ENCODE results near the gene CTXN2.

CTXN2 gene

DNA sequence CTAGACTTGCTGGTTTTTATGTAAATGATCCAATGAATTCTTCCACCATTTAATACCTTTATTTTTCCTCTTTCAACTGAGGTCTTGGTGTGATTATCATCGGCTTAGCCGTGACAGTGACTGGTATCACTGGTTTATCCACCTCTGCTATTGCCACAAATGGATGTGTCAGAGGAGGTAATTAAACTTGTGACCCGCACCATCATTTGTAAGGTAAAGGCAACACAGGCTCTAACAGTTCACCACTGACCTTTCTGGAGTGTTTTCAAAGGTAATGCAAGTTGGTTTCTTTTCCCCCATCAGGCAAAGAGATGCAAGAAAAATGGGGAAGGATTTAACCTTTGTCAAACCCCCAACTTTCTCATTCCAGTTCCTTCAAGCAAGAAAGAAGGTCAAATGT lies 34.3 kb downstream of the CTXN2 start:
- DNase-seq: no peak

DNA sequence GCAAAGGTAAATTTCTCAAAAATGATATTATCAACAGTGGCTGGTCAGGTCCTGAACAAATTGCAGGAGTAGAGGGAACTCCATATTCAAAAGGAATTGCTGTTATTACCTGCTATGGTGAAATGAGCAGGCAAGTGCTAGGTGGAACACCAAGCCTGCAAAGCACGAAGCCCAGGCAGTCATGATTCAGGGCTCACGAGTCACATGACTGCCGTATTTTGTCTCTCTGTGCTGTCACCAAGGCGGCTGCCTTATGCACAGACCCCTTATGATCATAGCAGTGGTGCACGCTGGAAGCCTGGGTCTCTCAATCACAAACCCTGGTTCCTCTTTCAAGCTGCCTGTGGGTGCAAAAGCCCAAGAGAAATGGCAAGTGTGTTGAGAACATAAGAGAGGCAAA lies 39.0 kb downstream of the CTXN2 start:
- no peak for DNase-seq

DNA sequence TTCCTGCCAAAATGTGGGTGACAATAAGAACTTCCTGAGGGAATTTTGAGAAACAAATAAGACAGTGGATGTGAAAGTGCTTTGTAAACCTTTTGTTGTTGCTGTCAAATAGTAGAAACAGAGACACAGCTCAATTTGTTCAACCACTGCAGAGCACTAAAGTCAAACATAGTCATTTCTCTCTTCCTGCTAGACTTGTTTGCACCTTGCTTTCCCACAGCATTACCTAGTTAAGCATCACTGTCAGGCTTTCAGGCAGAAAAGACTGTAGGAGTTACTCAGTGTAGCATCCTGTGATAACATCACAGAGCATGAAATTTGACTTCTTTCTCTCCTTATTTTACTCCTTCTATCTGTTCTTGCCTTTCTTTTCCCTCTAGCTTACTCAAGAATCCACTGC lies 41.8 kb downstream of the CTXN2 start:
- DNase-seq: no peak

DNA sequence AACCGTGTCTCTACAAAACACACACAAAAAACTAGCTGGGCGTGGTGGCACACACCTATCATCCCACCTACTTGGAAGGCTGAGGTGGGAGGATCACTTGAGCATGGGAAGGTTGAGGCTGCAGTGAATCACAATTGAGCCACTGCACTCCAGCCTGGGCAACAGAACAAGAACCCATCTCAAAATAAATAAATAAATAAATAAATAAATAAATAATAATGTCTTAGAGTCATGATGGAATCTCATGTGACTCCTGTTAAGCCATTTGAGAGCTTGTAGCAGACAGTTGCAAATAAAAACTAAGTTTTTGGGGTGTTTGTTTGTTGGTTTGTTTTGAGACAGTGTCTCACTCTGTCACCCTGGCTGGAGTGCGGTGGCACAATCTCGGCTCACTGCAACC lies 47.9 kb downstream of the CTXN2 start:
- no peak for DNase-seq

DNA sequence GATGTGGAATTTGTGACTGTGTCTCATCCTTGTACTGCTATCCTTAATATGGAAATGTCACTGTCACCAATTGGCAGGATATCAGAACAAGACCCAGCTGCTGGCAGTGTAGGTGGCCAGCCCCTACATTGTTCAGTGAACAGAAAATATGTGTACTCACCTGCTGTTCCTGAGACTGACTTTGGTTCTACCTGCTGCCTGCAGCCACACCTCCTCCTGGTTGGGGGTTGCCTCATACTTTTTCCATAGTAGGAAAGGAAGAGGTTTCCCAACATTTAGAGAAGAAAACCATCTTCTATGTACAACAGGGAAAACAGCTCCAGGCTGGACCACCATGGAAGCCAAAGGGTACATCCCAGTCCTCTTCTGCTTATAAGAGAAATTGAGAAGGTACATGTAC lies 50.5 kb downstream of the CTXN2 start:
- no peak for DNase-seq

DNA sequence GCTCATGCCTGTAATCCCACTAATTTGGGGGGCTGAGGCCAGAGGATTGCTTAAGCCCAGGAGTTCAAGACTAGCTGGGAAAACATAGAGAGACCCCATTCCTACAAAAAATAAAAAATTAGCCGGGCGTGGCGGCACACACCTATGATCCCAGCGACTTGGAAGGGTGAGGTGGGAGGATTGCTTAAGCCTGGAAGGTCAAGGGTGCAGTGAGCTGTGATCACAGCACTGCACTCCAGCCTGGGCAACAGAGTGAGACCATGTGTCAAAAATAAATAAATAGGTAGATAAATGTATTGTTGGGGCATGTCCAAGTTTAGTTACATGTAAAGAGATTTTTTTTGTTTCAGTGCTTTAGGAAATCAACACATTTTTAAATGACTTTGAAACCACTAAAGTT lies 51.1 kb downstream of the CTXN2 start:
- no peak for DNase-seq

DNA sequence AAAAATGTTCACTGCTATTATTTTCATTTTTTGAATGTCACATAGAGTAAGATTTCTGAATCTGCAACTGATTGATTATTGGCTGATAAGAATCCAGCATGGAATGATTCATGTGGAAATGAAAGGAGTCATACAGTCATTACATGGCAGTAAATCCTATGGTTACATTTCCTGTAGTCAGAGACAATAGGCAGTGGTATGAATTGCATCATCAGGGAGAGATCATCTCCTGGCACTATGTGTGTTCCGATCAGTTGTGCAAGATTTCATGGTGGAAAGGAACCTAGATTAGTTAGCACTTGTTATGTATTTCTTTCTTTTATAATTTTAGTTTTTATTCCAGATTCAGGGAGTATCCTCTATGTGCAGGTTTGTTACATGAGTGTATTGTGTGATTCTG lies 53.5 kb downstream of the CTXN2 start:
- DNase-seq: no peak

DNA sequence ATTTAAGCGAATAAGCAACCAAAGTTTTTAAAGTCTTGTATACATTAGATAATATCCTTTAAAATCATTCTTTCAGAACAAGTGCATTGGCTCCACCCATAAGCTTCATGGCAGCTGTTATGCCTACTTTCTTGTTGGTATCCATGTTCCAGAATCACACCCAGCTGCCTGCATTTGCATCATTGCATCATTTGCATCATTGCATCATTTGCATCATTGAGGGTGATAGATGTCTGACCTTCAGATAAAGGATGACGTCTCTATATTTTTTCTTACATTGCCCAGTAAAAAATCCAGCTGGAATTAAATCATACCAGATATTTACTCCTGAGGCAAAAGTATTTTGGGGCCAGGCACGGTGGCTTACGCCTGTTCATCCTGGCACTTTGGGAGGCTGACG lies 56.9 kb downstream of the CTXN2 start:
- DNase-seq: no peak

DNA sequence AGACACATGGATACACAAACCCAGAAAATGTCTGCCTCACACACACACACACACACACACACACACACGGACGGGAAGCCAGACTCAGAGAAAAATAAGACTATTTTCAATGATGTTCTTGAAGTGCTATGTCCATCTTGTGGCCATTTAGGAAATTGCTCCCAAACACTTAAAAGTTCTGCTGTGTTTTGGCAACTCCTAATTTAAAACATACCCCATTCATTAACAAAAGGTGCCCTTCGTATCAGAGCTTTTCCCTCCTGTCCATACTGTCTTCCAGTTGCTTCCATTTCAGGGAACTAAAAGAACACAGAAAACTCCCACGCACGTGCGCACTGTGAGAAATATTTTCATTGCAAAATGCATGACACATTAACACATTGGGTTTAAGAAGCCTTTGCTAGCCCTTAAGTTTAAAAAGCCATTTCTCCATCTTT lies 59.2 kb downstream of the CTXN2 start:
- no peak for DNase-seq

DNA sequence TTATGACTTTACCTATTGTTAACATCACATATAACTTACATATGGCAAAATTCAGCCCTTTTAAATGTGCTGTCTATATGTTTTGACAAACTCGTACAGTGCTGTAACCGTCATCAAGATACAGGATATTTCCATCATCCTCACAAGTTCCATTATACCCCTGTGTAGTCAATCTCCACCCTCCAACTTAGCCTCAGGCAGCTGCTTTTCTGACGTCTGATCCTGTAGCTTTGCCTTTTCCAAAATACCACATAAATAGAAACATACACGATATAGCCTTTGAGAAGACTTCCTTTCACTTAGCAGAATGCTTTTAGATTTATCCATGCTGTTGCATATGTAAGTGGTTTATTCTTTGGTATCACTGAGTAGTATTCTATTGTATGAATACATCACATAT lies 61.7 kb downstream of the CTXN2 start:
- no peak for DNase-seq
